ENCODE measurements around the gene ABHD11. TPM values are rescaled to one million over a fixed set of nuclear protein-coding genes. Genes with fewer than 3 reads are reported as not detected.
A peak's percentile ranks its signal among the peaks of the same experiment; 100 is the strongest.
"Not testable (repeated sequence)": the region's sequence is repeated elsewhere in the genome, so short reads cannot be mapped to it uniquely, and the experiment has no call there.

The ABHD11 gene
- polyA plus RNA-seq, 4 donors, result 53.0 to 93.3 (median 62.5) TPM

- not testable (repeated sequence) for H3K27me3 ChIP-seq (ENCODE audit: control insufficient read depth in 3 of 3, insufficient read depth in 3 of 3, low read length in 3 of 3); H3K36me3 ChIP-seq (ENCODE audit: control insufficient read depth in 3 of 3, insufficient read depth in 2 of 3, low read depth in 1 of 3, low read length in 3 of 3); FAIRE-seq; H3K27ac ChIP-seq (ENCODE audit: low read depth in 1 of 3, low read length in 2 of 3); H3K4me3 ChIP-seq (ENCODE audit: low read depth in 1 of 3, low read length in 3 of 3); H3K9me3 ChIP-seq (ENCODE audit: control insufficient read depth in 2 of 2, insufficient read depth in 1 of 2, low read depth in 1 of 2, low read length in 1 of 2); DNase-seq
- 93 to 96% (median 94%) methylated on average over 9 of the region's 9 CpGs for whole genome bisulfite sequencing, 3 donors
- peaks cover 0 to 38% (median 4%) of the 10 kb centered on the region in 3 donors for H3K4me1 ChIP-seq (ENCODE audit: control insufficient read depth in 3 of 3, insufficient read depth in 2 of 3, low read depth in 1 of 3, low read length in 2 of 3)
These were observed 18.2 kb downstream of the ABHD11 start for GRCh38 chr7:73720443-73720842.

GRCh38 chr7:73719806-73720169, 18.8 kb downstream of the ABHD11 start:
- Histone ChIP-seq H3K27ac (ENCODE audit: low read depth in 1 of 3, low read length in 2 of 3) (no peak overlapping the region), H3K4me3 (ENCODE audit: low read depth in 1 of 3, low read length in 3 of 3) (peak overlapping the region in 1 of 3 donors; percentile 41), H3K27me3 (ENCODE audit: control insufficient read depth in 3 of 3, insufficient read depth in 3 of 3, low read length in 3 of 3) (peaks cover 0 to 4% (median 0%) of the 10 kb centered on the region in 3 donors), H3K4me1 (ENCODE audit: control insufficient read depth in 3 of 3, insufficient read depth in 2 of 3, low read depth in 1 of 3, low read length in 2 of 3) (peaks cover 0 to 43% (median 4%) of the 10 kb centered on the region in 3 donors), H3K36me3 (ENCODE audit: control insufficient read depth in 3 of 3, insufficient read depth in 2 of 3, low read depth in 1 of 3, low read length in 3 of 3) (peaks cover 0 to 15% (median 0%) of the 10 kb centered on the region in 3 donors), H3K9me3 (ENCODE audit: control insufficient read depth in 2 of 2, insufficient read depth in 1 of 2, low read depth in 1 of 2, low read length in 1 of 2) (no peaks in the 10 kb centered on the region)
- 9 to 12% (median 9%) methylated on average over 12 to 16 of the region's 16 CpGs for WGBS, 3 donors
- DNase-seq, result no peak
- no peak for FAIRE-seq

- FAIRE-seq, result no peak
- peaks cover 0 to 4% (median 0%) of the 10 kb centered on the region in 3 donors for H3K27me3 ChIP-seq (ENCODE audit: control insufficient read depth in 3 of 3, insufficient read depth in 3 of 3, low read length in 3 of 3)
- 1 to 2% (median 1%) methylated on average over 33 to 96 of the region's 96 CpGs for WGBS, 3 donors
- H3K36me3 ChIP-seq (ENCODE audit: control insufficient read depth in 3 of 3, insufficient read depth in 2 of 3, low read depth in 1 of 3, low read length in 3 of 3), result peaks cover 0 to 21% (median 0%) of the 10 kb centered on the region in 3 donors
- peaks cover 0 to 46% (median 4%) of the 10 kb centered on the region in 3 donors for H3K4me1 ChIP-seq (ENCODE audit: control insufficient read depth in 3 of 3, insufficient read depth in 2 of 3, low read depth in 1 of 3, low read length in 2 of 3)
- H3K9me3 ChIP-seq (ENCODE audit: control insufficient read depth in 2 of 2, insufficient read depth in 1 of 2, low read depth in 1 of 2, low read length in 1 of 2), result no peaks in the 10 kb centered on the region
- DNase-seq, result peak; percentile 72 to 87
- peak within 1 kb of the TSS; percentile 62 to 79 (median 75) for H3K4me3 ChIP-seq (ENCODE audit: low read depth in 1 of 3, low read length in 3 of 3)
- peak within 1 kb of the TSS in 1 of 3 donors; percentile 41 for H3K27ac ChIP-seq (ENCODE audit: low read depth in 1 of 3, low read length in 2 of 3)
These were observed 19.4 kb downstream of the ABHD11 start, which contains the start of gene STX1A for GRCh38 chr7:73718905-73719805. TSS of gene STX1A (minus strand) at chr7:73719669. CDS start at chr7:73719631, 38 bp downstream.

- H3K4me3 ChIP-seq (ENCODE audit: low read depth in 1 of 3, low read length in 3 of 3), result peak overlapping the region in 2 of 3 donors; percentile 75 to 79
- FAIRE-seq (no peak), DNase-seq (no peak)
- WGBS, 3 donors, result 31 to 42% (median 33%) methylated on average over 8 to 9 of the region's 9 CpGs
- H3K27me3 ChIP-seq (ENCODE audit: control insufficient read depth in 3 of 3, insufficient read depth in 3 of 3, low read length in 3 of 3), result peaks cover 0 to 4% (median 0%) of the 10 kb centered on the region in 3 donors
- peak overlapping the region in 1 of 3 donors; percentile 33 for H3K27ac ChIP-seq (ENCODE audit: low read depth in 1 of 3, low read length in 2 of 3)
- H3K9me3 ChIP-seq (ENCODE audit: control insufficient read depth in 2 of 2, insufficient read depth in 1 of 2, low read depth in 1 of 2, low read length in 1 of 2), result no peaks in the 10 kb centered on the region
- peaks cover 0 to 46% (median 4%) of the 10 kb centered on the region in 3 donors for H3K4me1 ChIP-seq (ENCODE audit: control insufficient read depth in 3 of 3, insufficient read depth in 2 of 3, low read depth in 1 of 3, low read length in 2 of 3)
- H3K36me3 ChIP-seq (ENCODE audit: control insufficient read depth in 3 of 3, insufficient read depth in 2 of 3, low read depth in 1 of 3, low read length in 3 of 3), result peaks cover 0 to 27% (median 0%) of the 10 kb centered on the region in 3 donors
These were observed 20.1 kb downstream of the ABHD11 start for GRCh38 chr7:73718438-73718881.

GRCh38 chr7:73717991-73718405, 20.6 kb downstream of the ABHD11 start:
- Histone ChIP-seq H3K27ac (ENCODE audit: low read depth in 1 of 3, low read length in 2 of 3) (no peak overlapping the region), H3K36me3 (ENCODE audit: control insufficient read depth in 3 of 3, insufficient read depth in 2 of 3, low read depth in 1 of 3, low read length in 3 of 3) (peaks cover 0 to 31% (median 0%) of the 10 kb centered on the region in 3 donors), H3K4me3 (ENCODE audit: low read depth in 1 of 3, low read length in 3 of 3) (peak overlapping the region in 1 of 3 donors; percentile 79), H3K4me1 (ENCODE audit: control insufficient read depth in 3 of 3, insufficient read depth in 2 of 3, low read depth in 1 of 3, low read length in 2 of 3) (peaks cover 0 to 46% (median 4%) of the 10 kb centered on the region in 3 donors), H3K27me3 (ENCODE audit: control insufficient read depth in 3 of 3, insufficient read depth in 3 of 3, low read length in 3 of 3) (peaks cover 0 to 4% (median 0%) of the 10 kb centered on the region in 3 donors), H3K9me3 (ENCODE audit: control insufficient read depth in 2 of 2, insufficient read depth in 1 of 2, low read depth in 1 of 2, low read length in 1 of 2) (no peaks in the 10 kb centered on the region)
- FAIRE-seq (no peak), DNase-seq (peak in 1 of 2 donors; percentile 49)
- 57 to 78% (median 60%) methylated on average over 10 of the region's 10 CpGs for WGBS, 3 donors

- Histone ChIP-seq H3K27ac (ENCODE audit: low read depth in 1 of 3, low read length in 2 of 3) (peak overlapping the region in 1 of 3 donors; percentile 91), H3K36me3 (ENCODE audit: control insufficient read depth in 3 of 3, insufficient read depth in 2 of 3, low read depth in 1 of 3, low read length in 3 of 3) (peaks cover 0 to 39% (median 0%) of the 10 kb centered on the region in 3 donors), H3K27me3 (ENCODE audit: control insufficient read depth in 3 of 3, insufficient read depth in 3 of 3, low read length in 3 of 3) (peaks cover 0 to 4% (median 0%) of the 10 kb centered on the region in 3 donors), H3K4me1 (ENCODE audit: control insufficient read depth in 3 of 3, insufficient read depth in 2 of 3, low read depth in 1 of 3, low read length in 2 of 3) (peaks cover 0 to 46% (median 4%) of the 10 kb centered on the region in 3 donors), H3K4me3 (ENCODE audit: low read depth in 1 of 3, low read length in 3 of 3) (no peak overlapping the region), H3K9me3 (ENCODE audit: control insufficient read depth in 2 of 2, insufficient read depth in 1 of 2, low read depth in 1 of 2, low read length in 1 of 2) (no peaks in the 10 kb centered on the region)
- FAIRE-seq (no peak), DNase-seq (no peak)
- 78 to 85% (median 84%) methylated on average over 12 to 13 of the region's 13 CpGs for WGBS, 3 donors
These were observed 21.4 kb downstream of the ABHD11 start for GRCh38 chr7:73717025-73717807.

GRCh38 chr7:73716318-73716890, 22.2 kb downstream of the ABHD11 start:
- peak overlapping the region in 1 of 3 donors; percentile 5 for H3K4me3 ChIP-seq (ENCODE audit: low read depth in 1 of 3, low read length in 3 of 3)
- DNase-seq, result peak in 1 of 2 donors; percentile 43
- 63 to 70% (median 65%) methylated on average over 4 of the region's 4 CpGs for WGBS, 3 donors
- peak overlapping the region in 1 of 3 donors; percentile 91 for H3K27ac ChIP-seq (ENCODE audit: low read depth in 1 of 3, low read length in 2 of 3)
- H3K27me3 ChIP-seq (ENCODE audit: control insufficient read depth in 3 of 3, insufficient read depth in 3 of 3, low read length in 3 of 3), result peaks cover 0 to 4% (median 0%) of the 10 kb centered on the region in 3 donors
- H3K36me3 ChIP-seq (ENCODE audit: control insufficient read depth in 3 of 3, insufficient read depth in 2 of 3, low read depth in 1 of 3, low read length in 3 of 3), result peaks cover 0 to 47% (median 0%) of the 10 kb centered on the region in 3 donors
- no peaks in the 10 kb centered on the region for H3K9me3 ChIP-seq (ENCODE audit: control insufficient read depth in 2 of 2, insufficient read depth in 1 of 2, low read depth in 1 of 2, low read length in 1 of 2)
- FAIRE-seq, result no peak
- peaks cover 0 to 46% (median 4%) of the 10 kb centered on the region in 3 donors for H3K4me1 ChIP-seq (ENCODE audit: control insufficient read depth in 3 of 3, insufficient read depth in 2 of 3, low read depth in 1 of 3, low read length in 2 of 3)

All from small intestine (tissue), 7 donors.